Heart right ventricle (tissue), 16 donors: Measurements from ENCODE around the gene LAPTM4A. TPM values are rescaled to one million over a fixed set of nuclear protein-coding genes. Genes with fewer than 3 reads are reported as not detected.

ENCODE experiments used
- ATAC-seq, 8 donors: fragments of 200-7000 bp; cut with Tn5 transposase; one replicate each; pipeline ENCODE4 v1.9.1; 2020; ENCODE audit warnings: mild to moderate bottlenecking in 8 of 8, moderate library complexity in 8 of 8, moderate number of reproducible peaks in 1 of 8
- DNase-seq, 2 donors: peaks; one replicate each; pipeline ENCODE4 v3.0.0-alpha.2; 2020
- H3K27ac ChIP-seq, 10 donors: fragments of 200-600 bp; sonication (generic) in 2 of 10; one replicate each; pipeline versions ENCODE4 v1.5.0 to v1.8.0; 2020 to 2022; ENCODE audit warnings: mild to moderate bottlenecking in 3 of 10
- H3K27me3 ChIP-seq, 7 donors: fragments of 200-600 bp; one replicate each; pipeline ENCODE4 v1.8.0; 2021 to 2022; ENCODE audit warnings: mild to moderate bottlenecking in 2 of 7
- H3K36me3 ChIP-seq, 9 donors: fragments of 200-600 bp; sonication (generic) in 1 of 9; one replicate each; pipeline versions ENCODE4 v1.5.0 to v1.8.0; 2020 to 2022; ENCODE audit warnings: mild to moderate bottlenecking in 2 of 9
- H3K4me1 ChIP-seq, 9 donors: fragments of 200-600 bp; sonication (generic) in 1 of 9; one replicate each; pipeline versions ENCODE4 v1.5.0 to v1.8.0; 2020 to 2022; ENCODE audit warnings: mild to moderate bottlenecking in 4 of 9
- H3K4me3 ChIP-seq, 10 donors: fragments of 200-600 bp; sonication (generic) in 2 of 10; one replicate each; pipeline versions ENCODE4 v1.5.0 to v1.8.0; 2020 to 2022; ENCODE audit warnings: mild to moderate bottlenecking in 7 of 10, moderate library complexity in 2 of 10
- H3K9me3 ChIP-seq, 11 donors: fragments of 200-600 bp in 10 of 11; sonication (generic) in 2 of 11; one replicate each; pipeline versions ENCODE4 v1.5.0 to v1.8.0; 2013 to 2022; ENCODE audit warnings: mild to moderate bottlenecking in 2 of 11, control low read depth in 1 of 11, moderate library complexity in 1 of 11
- WGBS, 2 donors: extraction: QIAGEN DNeasy Blood & Tissue Kit; methylation state at CpG; one replicate each; pipeline ENCODE4 v1.1.7; 2013; ENCODE audit warnings: inconsistent platforms in 1 of 2; 5-methylcytosine and 5-hydroxymethylcytosine counted together
- intact Hi-C, 10 donors: fragments of 100-400 bp; cut with DNase I; formaldehyde crosslinking; loops; one replicate each; pipeline versions ENCODE4 v1.11.1 to v1.14.2; 2022
- polyA plus RNA-seq, 2 donors: library from polyadenylated mRNA; stranded (reverse); fragments of 200-250 nt; gene quantifications; one replicate each; pipeline ENCODE4 v1.2.3, GENCODE V29; 2013
- total RNA-seq, 10 donors: library from RNA; stranded (reverse); fragmentation: NEBNext Ultra II Directional in 3 of 10; extraction: Animal tissue kit (Norgen Biotek cat#: 25700) in 3 of 10; gene quantifications; one replicate each; pipeline versions ENCODE4 v1.2.1 to v1.2.4, GENCODE V29; 2021 to 2023
- TF ChIP-seq, protein P1 (sequence below), 9 donors: fragments of 200-600 bp; sonication (generic) in 2 of 9; IDR thresholded peaks; one replicate each; pipeline versions ENCODE4 v1.5.0 to v1.8.0; 2021 to 2022; ENCODE audit warnings: antibody characterized with exemption in 9 of 9, mild to moderate bottlenecking in 5 of 9, moderate library complexity in 1 of 9
- donor health status: Arrhythmogenic right ventricular cardiomyopathy.
- donor health status: ischemic (EF 13 %, LVEDD 7.1; RV severe dilation, severe dysfunction).
- donor health status: healthy with polysubstance abuse.
- donor health status: DM: no; HTN: yes; CAD: no.
- donor health status: DM: no; HTN: no; CAD: no.
- donor health status: ischemic (EF 25% LVEDD 6.9; RV normal size, moderate dysfunction).
- donor health status: ischemic (EF 25% LVEDD 5.7; RV mildly dilated, moderate dysfunction).
- donor health status: healthy.
- donor health status: DM: yes; HTN: yes; CAD: no.
- donor health status: Ischemic cardiomyopathy.
- donor health status: ischemic (EF 35%, LVEDD 5.7; RV mildly dilated, moderate dysfunction).
- donor health status: nonischemic (EF 11% LVEDD 7.7; RV severe dilation, severe dysfunction).
- donor health status: DM: yes; HTN: yes; CAD: no.
- donor health status: PGD.
- donor health status: ischemic (EF 29% LVEDD 5.4; RV normal size, mild dysfunction).
- donor health status: nonischemic (EF 23%, LVEDD 6.1; RV moderate dilation, normal function).

Gene LAPTM4A
- total and polyA plus RNA-seq, 12 donors, result 83.3 to 325 (median 183) TPM

DNA sequence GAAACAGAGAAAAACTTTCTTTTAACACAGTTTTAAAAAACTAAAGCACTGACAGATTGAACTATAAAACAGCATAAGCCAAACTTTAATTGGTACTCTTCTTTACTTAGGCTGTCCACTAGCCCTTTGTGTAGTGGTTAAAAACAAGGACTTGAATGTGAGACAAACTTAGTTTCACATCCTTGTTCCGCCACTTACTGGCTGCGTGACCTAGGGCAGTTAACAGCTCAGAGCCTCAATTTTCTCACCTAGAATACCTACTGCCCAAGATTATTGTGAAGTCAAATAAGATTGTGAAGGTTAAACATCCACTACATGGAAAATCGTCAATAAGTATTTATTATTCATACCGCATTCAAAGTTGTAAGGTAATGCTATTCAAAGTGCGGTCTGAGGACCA is 63.5 kb downstream of the LAPTM4A start:
- Histone ChIP-seq H3K27me3 (peaks cover 0 to 28% (median 0%) of the 10 kb centered on the region in 7 donors), H3K36me3 (no peaks in the 10 kb centered on the region), H3K9me3 (no peaks in the 10 kb centered on the region), H3K4me1 (peaks cover 0 to 26% (median 17%) of the 10 kb centered on the region in 9 donors), H3K4me3 (no peak overlapping the region), H3K27ac (no peak overlapping the region)
- intact Hi-C loops, result no loop called here
- TF ChIP-seq, protein P1, sequence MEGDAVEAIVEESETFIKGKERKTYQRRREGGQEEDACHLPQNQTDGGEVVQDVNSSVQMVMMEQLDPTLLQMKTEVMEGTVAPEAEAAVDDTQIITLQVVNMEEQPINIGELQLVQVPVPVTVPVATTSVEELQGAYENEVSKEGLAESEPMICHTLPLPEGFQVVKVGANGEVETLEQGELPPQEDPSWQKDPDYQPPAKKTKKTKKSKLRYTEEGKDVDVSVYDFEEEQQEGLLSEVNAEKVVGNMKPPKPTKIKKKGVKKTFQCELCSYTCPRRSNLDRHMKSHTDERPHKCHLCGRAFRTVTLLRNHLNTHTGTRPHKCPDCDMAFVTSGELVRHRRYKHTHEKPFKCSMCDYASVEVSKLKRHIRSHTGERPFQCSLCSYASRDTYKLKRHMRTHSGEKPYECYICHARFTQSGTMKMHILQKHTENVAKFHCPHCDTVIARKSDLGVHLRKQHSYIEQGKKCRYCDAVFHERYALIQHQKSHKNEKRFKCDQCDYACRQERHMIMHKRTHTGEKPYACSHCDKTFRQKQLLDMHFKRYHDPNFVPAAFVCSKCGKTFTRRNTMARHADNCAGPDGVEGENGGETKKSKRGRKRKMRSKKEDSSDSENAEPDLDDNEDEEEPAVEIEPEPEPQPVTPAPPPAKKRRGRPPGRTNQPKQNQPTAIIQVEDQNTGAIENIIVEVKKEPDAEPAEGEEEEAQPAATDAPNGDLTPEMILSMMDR (IDR thresholded peaks at IDR 0.05), result no peak
- ATAC-seq (no peak), DNase-seq (no peak)
- WGBS, 2 donors, result 96 to 97% methylated on average over 5 of the region's 5 CpGs

Other genes starting within 250 kb of the LAPTM4A start
- 1 to 10 TPM; 3.4 to 9.0 (median 6.0) TPM for gene TTC32, start 149.6 kb downstream of the LAPTM4A start, total RNA-seq
- gene TTC32, start 149.6 kb downstream of the LAPTM4A start, polyA plus RNA-seq, result 10 to 100 TPM in 1 of 2 donors, 1 to 10 TPM in 1; 6.8 to 27.7 TPM
- gene WDR35, start 61.5 kb downstream of the LAPTM4A start, total RNA-seq, result 1 to 10 TPM; 4.5 to 8.3 (median 6.0) TPM
- gene WDR35, start 61.5 kb downstream of the LAPTM4A start, polyA plus RNA-seq, result 1 to 10 TPM; 2.3 to 2.5 TPM
- gene MATN3, start 39.0 kb downstream of the LAPTM4A start, total RNA-seq, result under 1 TPM in 5 of 10 donors, not detected in 5; 0.09 to 0.36 (median 0.20) TPM
- under 1 TPM; 0.35 to 0.37 TPM for gene MATN3, start 39.0 kb downstream of the LAPTM4A start, polyA plus RNA-seq
- 1 to 10 TPM in 2 of 10 donors, under 1 TPM in 6, not detected in 2; 0.27 to 2.1 (median 0.33) TPM for gene SDC1, start 173.5 kb upstream of the LAPTM4A start, total RNA-seq
- gene SDC1, start 173.5 kb upstream of the LAPTM4A start, polyA plus RNA-seq, result under 1 TPM; 0.30 to 0.44 TPM